ENCODE measurements around the gene PDP2.

GRCh38 chr16:66910175-66910940, 30.0 kb downstream of the PDP2 start:
- TF ChIP-seq EZH2 (IDR thresholded peaks at IDR 0.05; ENCODE audit: borderline replicate concordance, low read depth, low read length, poor library complexity, severe bottlenecking) (no peak), CTCF (conservative IDR thresholded peaks at IDR 0.05; ENCODE audit: low read depth, low read length) (no peak)
